HG02981 (cell line): ENCODE results near the gene MARCHF3.
A peak's percentile ranks its signal among the peaks of the same experiment; 100 is the strongest.
"Not testable (repeated sequence)": the region's sequence is repeated elsewhere in the genome, so short reads cannot be mapped to it uniquely, and the experiment has no call there.

Experiments used
- ATAC-seq: cut with Tn5 transposase; IDR thresholded peaks from one replicate; pipeline ENCODE4 v1.9.1; 2021; ENCODE audit warnings: mild to moderate bottlenecking, moderate library complexity; ENCODE audit not compliant: unreplicated experiment

The MARCHF3 gene

DNA sequence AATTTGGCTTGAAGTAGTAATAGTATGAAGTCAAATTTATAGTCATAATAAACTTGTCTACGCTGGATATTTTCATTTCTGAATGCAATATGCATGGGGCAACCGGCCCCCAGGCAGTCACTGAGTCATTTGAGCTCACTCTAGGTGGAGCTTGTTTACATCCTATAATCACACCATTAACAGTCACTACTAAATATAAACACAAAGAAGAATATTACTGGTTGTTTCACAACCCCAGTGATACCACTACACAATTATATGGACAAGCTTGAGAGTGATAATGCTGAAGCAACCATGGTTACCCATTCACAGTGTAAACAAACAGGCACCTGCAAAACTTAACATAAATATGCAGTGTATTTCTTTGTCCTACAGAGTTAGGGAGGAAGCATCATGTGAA, 68.7 kb downstream of the MARCHF3 start:
- peak; percentile 68 for ATAC-seq

DNA sequence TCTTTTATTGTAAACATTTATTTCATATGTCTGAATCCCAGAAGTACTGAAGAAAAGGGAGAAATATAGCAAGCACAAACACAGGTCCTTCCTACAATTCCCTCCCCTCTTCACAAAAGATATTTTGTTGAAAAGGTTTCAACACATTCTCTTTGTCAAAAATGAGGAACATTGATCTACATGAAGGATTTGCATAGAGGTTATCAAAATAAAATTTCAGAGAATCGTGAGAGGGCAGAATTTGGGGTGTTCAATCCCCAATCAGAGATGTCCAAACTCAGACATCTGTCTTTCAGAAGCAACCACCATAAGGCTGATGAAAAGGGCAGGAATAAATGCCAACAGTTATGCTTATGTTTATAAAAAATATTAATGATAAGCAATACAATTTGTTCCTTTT, 69.2 kb downstream of the MARCHF3 start:
- no peak for ATAC-seq

GRCh38 chr5:126959188-126959587, 71.2 kb downstream of the MARCHF3 start:
- no peak for ATAC-seq

GRCh38 chr5:126956991-126957390, 73.4 kb downstream of the MARCHF3 start:
- no peak for ATAC-seq

DNA sequence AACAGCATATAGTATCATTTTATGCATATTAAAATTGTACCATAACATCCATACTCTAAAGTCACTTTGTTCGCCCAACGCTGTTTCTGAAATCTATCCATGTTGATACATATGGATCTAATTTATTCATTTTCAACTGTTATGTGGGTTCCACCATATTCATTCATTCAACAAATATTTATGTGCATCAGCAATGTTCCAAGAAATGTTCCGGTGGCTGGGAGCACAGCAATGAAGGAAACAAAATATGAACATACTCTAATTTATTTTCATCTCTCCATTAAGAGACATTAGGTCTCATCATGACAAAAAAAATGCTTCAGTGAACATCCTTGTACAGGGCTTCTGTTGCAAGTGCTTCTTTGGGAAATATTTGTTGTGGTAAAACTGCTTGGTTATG, 75.4 kb downstream of the MARCHF3 start:
- ATAC-seq: no peak

GRCh38 chr5:126953640-126954039, 76.7 kb downstream of the MARCHF3 start:
- ATAC-seq: no peak

- ATAC-seq: no peak
These were observed 80.9 kb downstream of the MARCHF3 start for GRCh38 chr5:126949475-126949874.

DNA sequence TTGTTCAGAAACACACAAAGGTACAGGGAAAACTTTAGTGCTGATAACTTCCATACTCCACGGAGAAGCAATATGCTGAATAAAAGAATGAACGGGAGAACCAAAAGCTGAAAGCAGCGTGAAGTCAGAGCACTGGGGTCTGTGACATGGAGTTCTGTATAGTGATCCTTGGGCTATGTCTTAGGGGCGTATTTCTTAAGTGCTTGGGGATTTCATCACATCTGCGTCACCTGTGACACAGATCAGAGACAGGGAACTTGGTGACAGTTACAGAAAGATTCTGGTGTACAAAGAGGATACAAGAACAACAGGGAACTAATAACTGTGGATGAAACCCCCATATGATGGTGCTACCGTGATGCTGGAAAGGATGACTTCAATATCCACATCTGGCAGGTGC, 81.9 kb downstream of the MARCHF3 start:
- no peak for ATAC-seq

DNA sequence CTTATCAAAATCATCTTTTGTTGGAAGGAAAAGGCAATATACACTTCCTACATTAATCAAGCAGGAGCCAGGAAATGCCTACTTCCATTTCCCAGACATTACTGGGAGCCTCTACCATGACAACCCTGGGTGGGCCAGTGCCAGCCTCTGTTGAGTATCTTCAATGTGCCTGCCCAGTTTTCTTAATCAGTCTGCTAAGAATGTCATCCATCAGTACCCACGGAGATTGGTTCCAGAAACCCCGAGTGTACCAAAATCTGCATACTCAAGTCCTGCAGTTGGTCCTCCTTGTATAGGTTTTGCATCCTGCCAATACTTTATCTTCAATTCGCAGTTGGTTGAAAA, 82.4 kb downstream of the MARCHF3 start:
- peak; percentile 10 for ATAC-seq

DNA sequence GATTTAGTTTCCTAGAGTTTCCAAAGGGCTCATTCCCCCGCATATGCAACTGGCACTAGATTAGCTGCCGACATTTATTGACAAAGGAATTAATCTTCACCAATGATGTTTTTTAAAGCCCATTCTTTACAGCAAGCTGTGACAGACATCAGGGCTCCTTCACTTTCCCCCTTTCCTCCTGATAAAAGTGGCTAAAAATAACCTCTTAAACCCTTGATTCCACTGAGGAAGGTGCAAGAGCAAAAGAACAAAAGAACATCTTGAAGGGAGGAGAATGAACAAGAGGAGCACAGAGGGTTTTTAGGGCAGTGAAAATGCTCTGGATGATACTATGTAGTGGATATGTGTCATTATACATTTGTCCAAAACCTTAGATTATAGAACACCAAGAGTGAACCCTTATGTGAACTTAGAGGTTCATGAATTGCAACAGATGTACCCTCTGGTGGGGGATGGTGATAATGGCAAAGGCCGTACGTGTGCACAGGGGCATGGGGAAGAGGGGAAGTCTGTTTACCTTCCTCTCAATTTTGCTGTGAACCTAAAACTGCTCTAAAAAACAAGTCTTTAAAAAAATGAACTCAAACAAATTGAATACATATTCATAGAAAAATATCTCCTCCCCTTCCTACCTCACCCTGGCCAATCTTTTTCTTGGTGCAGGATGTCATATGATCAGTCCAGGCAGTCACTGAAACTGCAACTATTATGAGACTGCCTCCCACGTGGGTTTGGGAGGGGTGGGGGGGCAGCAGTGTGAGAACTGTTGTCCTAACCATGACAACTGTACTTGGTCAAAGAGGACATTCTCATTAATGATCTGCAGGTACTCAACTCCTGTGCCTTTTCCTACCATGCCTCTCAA, 83.0 kb downstream of the MARCHF3 start:
- peak; percentile 98 for ATAC-seq

DNA sequence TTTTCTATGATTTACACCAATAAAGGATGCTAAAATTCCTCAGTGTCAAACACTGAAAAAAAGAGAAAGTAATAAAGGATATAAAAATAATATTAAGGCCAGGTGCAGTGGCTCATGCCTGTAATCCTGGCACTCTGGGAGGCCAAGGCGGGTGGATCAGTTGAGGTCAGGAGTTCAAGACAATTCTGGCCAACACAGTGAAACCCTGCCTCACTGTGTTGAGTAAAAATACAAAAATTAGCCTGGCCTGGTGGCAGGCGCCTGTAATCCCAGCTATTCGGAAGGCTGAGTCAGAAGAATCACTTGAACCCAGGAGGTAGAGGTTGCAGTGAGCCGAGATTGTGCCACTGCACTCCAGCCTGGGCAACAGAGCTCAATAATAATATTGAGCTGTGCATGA, 87.5 kb downstream of the MARCHF3 start:
- ATAC-seq: not testable (repeated sequence)

DNA sequence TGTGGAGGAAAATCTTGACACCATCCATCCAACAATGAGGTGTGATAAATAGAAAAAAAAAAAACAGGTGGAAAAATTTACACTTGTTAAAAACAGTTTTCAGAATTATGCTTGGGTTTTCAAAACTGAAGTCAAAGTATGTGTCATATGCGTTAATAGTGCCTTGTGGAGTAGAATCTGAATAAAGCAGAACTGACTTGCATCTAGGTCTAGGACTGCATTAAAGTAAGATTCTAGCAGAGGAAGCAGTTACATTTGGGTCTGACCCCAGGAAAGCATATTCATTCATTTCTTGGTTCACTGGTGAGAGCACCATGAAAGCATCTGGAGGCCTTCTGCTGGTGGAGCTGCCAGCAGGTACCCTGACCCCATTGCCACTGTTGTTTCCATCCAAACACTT, 89.0 kb downstream of the MARCHF3 start:
- no peak for ATAC-seq

DNA sequence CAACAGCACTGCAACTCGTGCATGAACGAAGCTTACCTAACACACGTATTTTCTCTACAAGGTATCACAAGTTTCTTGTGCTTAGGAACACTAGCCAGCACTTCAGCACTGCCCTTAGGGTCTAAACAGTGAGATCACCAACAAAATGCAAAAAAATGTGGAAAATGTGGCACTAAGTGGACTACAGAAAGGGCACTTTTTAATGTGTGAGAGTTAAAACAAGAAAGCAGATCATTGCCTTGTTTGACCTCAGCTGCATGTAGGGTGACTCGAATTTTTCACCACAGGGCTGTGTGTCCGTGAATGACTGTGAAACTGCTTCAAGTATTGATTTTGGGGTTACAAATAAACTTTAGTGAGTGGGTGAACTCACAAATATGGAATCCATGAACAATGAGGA, 90.5 kb downstream of the MARCHF3 start:
- no peak for ATAC-seq

DNA sequence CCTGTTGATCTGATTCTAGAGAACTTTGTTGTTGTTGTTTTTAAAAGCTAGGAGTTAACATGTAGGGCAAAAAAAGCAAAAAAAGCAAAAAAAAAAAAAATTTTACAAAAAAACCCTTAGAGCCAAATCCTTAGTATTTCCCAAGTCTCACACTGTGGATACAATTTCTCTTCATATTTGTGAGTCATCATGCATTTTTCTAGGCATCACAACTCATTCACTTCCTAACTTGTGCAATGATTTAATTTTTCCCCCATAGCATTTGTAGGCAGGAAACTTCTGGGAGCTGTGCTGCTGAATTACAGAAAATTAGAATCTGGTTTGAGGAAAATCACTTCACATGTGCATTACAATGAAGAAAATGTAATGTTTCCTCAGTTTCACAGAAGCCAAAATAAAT, 91.9 kb downstream of the MARCHF3 start:
- no peak for ATAC-seq

GRCh38 chr5:126937771-126938170, 92.6 kb downstream of the MARCHF3 start:
- no peak for ATAC-seq

GRCh38 chr5:126936775-126937418, 93.5 kb downstream of the MARCHF3 start:
- ATAC-seq: no peak

DNA sequence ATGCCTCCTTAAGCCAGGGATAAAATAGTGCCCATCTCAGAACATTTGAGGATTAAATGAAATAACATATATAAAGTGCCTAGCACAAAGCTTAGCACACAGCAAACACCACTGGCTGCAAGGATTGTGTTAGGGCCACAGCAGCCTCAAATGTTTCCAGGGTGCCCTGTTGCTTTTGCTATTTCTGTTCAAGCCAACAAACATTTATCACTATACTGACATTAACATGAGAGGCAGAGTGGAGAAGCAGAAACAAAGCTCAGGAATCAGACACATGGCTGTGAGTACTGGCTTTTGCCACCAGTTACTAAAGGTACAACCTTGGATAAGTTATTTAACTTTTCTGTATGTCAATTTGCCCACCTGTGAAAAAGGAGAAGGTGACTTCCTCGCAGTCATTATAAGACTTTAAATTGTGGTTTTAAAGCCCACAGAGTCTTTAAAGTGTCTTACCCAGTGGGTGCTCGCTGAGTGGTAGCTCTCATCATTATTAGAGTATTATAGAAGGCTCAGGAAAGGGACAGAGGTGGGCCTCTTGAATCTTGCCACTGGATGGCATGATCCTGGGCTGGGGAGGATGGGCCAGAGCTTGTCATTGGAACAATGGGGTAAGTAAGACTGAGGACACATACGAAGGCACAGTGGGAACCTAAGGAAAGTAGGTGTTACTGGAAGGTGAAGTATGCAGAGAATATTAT, 98.2 kb downstream of the MARCHF3 start:
- ATAC-seq: no peak

DNA sequence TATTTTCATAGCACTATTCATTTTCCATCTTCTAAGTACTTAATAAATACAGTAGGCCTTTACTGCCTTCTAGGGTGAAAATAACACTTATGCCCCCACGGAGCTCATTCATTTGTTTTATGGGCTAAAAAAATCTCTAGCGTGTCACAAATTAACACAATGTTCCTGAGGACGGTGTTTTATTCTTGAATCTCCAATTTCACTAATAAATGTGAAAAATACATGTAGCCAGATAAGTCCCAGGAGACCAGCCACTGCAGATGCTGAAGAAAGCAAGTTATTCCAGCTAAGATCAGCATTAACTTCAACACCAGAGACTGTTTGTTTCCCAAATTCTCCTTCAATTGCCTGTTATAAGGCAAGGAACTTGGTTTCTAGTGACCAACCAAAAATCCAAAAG, 102.3 kb downstream of the MARCHF3 start:
- no peak for ATAC-seq

- no peak for ATAC-seq
These were observed 102.9 kb downstream of the MARCHF3 start for GRCh38 chr5:126927429-126927828.

- ATAC-seq: no peak
These were observed 104.2 kb downstream of the MARCHF3 start for GRCh38 chr5:126926187-126926586.

DNA sequence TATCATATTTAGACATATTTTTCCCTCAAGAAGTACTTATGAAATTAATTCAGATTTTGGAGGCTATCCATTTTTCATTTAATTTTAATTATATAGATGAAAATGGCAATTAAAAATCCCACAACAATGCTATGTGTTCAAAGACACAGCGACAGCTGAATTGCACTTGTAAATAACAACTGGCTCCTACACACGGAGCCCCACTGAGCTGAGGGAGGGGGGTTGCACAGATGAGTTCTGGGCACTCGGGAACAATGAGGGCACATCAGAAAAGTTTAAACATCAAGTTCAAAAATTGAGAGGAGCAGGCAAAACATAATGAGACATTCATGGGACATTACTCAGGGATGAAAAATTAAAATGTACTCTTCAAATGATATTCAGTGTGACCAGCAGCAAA, 104.9 kb downstream of the MARCHF3 start:
- no peak for ATAC-seq
